Activated T-helper 1 cell treated with anti-CD3 and anti-CD28 coated beads, Interleukin-2, amount 50 U/mL, for 16 hours (primary cell): ENCODE data around the gene CLDND2.

ENCODE experiments used
- DNase-seq, 2 donors: peaks; one replicate each; pipeline ENCODE4 v3.0.0-alpha.2; 2020; ENCODE audit warnings: low read depth in 1 of 2, low spot score in 1 of 2

Gene CLDND2

GRCh38 chr19:51356159-51356801, 12.5 kb downstream of the CLDND2 start:
- no peak for DNase-seq

GRCh38 chr19:51354742-51355148, 14.1 kb downstream of the CLDND2 start:
- DNase-seq, result no peak

GRCh38 chr19:51354103-51354741, 14.6 kb downstream of the CLDND2 start:
- no peak for DNase-seq

- no peak for DNase-seq
These were observed 15.9 kb downstream of the CLDND2 start for GRCh38 chr19:51352783-51353360.

- DNase-seq, result no peak
These were observed 17.4 kb downstream of the CLDND2 start for GRCh38 chr19:51351266-51351990.

- DNase-seq, result no peak
These were observed 21.4 kb downstream of the CLDND2 start for GRCh38 chr19:51347209-51347928.

GRCh38 chr19:51346742-51347141, 22.1 kb downstream of the CLDND2 start:
- no peak for DNase-seq

GRCh38 chr19:51345076-51345620, 23.7 kb downstream of the CLDND2 start:
- DNase-seq, result no peak

- no peak for DNase-seq
These were observed 25.9 kb downstream of the CLDND2 start for GRCh38 chr19:51342631-51343569.

- DNase-seq, result no peak
These were observed 26.7 kb downstream of the CLDND2 start, which contains the start of gene VSIG10L for GRCh38 chr19:51341976-51342580. Gene VSIG10L (minus strand): TSS chr19:51342139. CDS start chr19:51342124, 15 bp downstream.

- no peak for DNase-seq
These were observed 27.7 kb downstream of the CLDND2 start for GRCh38 chr19:51341066-51341465.

- peak; percentile 75 to 83 for DNase-seq
These were observed 28.8 kb downstream of the CLDND2 start for GRCh38 chr19:51339687-51340656.

GRCh38 chr19:51339313-51339686, 29.5 kb downstream of the CLDND2 start:
- DNase-seq, result no peak

GRCh38 chr19:51338563-51339312, 30.1 kb downstream of the CLDND2 start:
- peak; percentile 74 to 75 for DNase-seq

- DNase-seq, result no peak
These were observed 30.8 kb downstream of the CLDND2 start for GRCh38 chr19:51337861-51338562.

- no peak for DNase-seq
These were observed 31.5 kb downstream of the CLDND2 start for GRCh38 chr19:51337141-51337860.
